ENCODE data around the gene TMEM218.
"Not testable (repeated sequence)": the region's sequence is repeated elsewhere in the genome, so short reads cannot be mapped to it uniquely, and the experiment has no call there.

Gene TMEM218

GRCh38 chr11:125090151-125090550 lies 21.3 kb downstream of the TMEM218 start:
- DNase-seq (ENCODE audit: low read depth in 2 of 2) = not testable (repeated sequence)

GRCh38 chr11:125089481-125089880 lies 21.9 kb downstream of the TMEM218 start:
- not testable (repeated sequence) for DNase-seq (ENCODE audit: low read depth in 2 of 2)

- DNase-seq (ENCODE audit: low read depth in 2 of 2) = no peak
These were observed 22.6 kb downstream of the TMEM218 start for GRCh38 chr11:125088576-125089455.

GRCh38 chr11:125088123-125088522 lies 23.3 kb downstream of the TMEM218 start:
- no peak for DNase-seq (ENCODE audit: low read depth in 2 of 2)

GRCh38 chr11:125086633-125087296 lies 24.7 kb downstream of the TMEM218 start:
- no peak for DNase-seq (ENCODE audit: low read depth in 2 of 2)

GRCh38 chr11:125085301-125086081 lies 25.9 kb downstream of the TMEM218 start:
- no peak for DNase-seq (ENCODE audit: low read depth in 2 of 2)

GRCh38 chr11:125084761-125085231 lies 26.6 kb downstream of the TMEM218 start:
- DNase-seq (ENCODE audit: low read depth in 2 of 2) = no peak

- no peak for DNase-seq (ENCODE audit: low read depth in 2 of 2)
These were observed 27.4 kb downstream of the TMEM218 start for GRCh38 chr11:125084057-125084416.

- no peak for DNase-seq (ENCODE audit: low read depth in 2 of 2)
These were observed 27.9 kb downstream of the TMEM218 start for GRCh38 chr11:125083312-125084056.

- DNase-seq (ENCODE audit: low read depth in 2 of 2) = no peak
These were observed 28.7 kb downstream of the TMEM218 start for GRCh38 chr11:125082611-125083311.

GRCh38 chr11:125082040-125082439 lies 29.4 kb downstream of the TMEM218 start:
- no peak for DNase-seq (ENCODE audit: low read depth in 2 of 2)

GRCh38 chr11:125081098-125081798 lies 30.2 kb downstream of the TMEM218 start:
- no peak for DNase-seq (ENCODE audit: low read depth in 2 of 2)

GRCh38 chr11:125080531-125080911 lies 30.9 kb downstream of the TMEM218 start:
- no peak for DNase-seq (ENCODE audit: low read depth in 2 of 2)

- DNase-seq (ENCODE audit: low read depth in 2 of 2) = no peak
These were observed 31.4 kb downstream of the TMEM218 start for GRCh38 chr11:125079878-125080530.

GRCh38 chr11:125079151-125079877 lies 32.1 kb downstream of the TMEM218 start:
- no peak for DNase-seq (ENCODE audit: low read depth in 2 of 2)

GRCh38 chr11:125078516-125079140 lies 32.8 kb downstream of the TMEM218 start:
- no peak for DNase-seq (ENCODE audit: low read depth in 2 of 2)

GRCh38 chr11:125078016-125078415 lies 33.4 kb downstream of the TMEM218 start:
- no peak for DNase-seq (ENCODE audit: low read depth in 2 of 2)

- DNase-seq (ENCODE audit: low read depth in 2 of 2) = no peak
These were observed 35.0 kb downstream of the TMEM218 start for GRCh38 chr11:125076378-125076945.

Measured in stimulated activated CD4-positive, alpha-beta T cell treated with anti-CD3 and anti-CD28 coated beads, Interleukin-1b, Interleukin-23, amount 100 ng/mL, for 4 hours (primary cell).